Natural killer cell treated with Interleukin-12 subunit alpha and Interleukin-12 subunit beta and Interleukin-15 and Interleukin-18, amount 100 ng/mL, for 72 hours (primary cell): Measurements from ENCODE around the gene UPK3BL1. TPM values are rescaled to one million over a fixed set of nuclear protein-coding genes. Genes with fewer than 3 reads are reported as not detected.
"Not testable (repeated sequence)": the region's sequence is repeated elsewhere in the genome, so short reads cannot be mapped to it uniquely, and the experiment has no call there.

Source experiments
- ATAC-seq, 2 donors: fragments of 150-1000 bp; cut with Tn5 transposase in 1 of 2; sonication (Bioruptor Pico), chemical (Tn5 transposase) in 1 of 2; 2 replicates each; pipeline ENCODE4 v1.10.0; 2021
- DNase-seq: peaks from one replicate; pipeline ENCODE4 v3.0.0; 2022; ENCODE audit warnings: low spot score
- H3K27ac Mint-ChIP-seq, 2 donors: 1 replicate in 1 of 2; 2 replicates in 1 of 2; pipeline ENCODE4 v1.8.0; 2022; ENCODE audit warnings: mixed read lengths in 2 of 2, mild to moderate bottlenecking in 1 of 2, moderate library complexity in 1 of 2
- H3K27me3 Mint-ChIP-seq, 2 donors: 1 replicate in 1 of 2; 2 replicates in 1 of 2; pipeline ENCODE4 v1.8.0; 2022; ENCODE audit warnings: mixed read lengths in 2 of 2
- H3K36me3 Mint-ChIP-seq: one replicate; pipeline ENCODE4 v1.8.0; 2022; ENCODE audit warnings: mixed read lengths
- H3K4me1 Mint-ChIP-seq, 2 donors: 1 replicate in 1 of 2; 2 replicates in 1 of 2; pipeline ENCODE4 v1.8.0; 2022; ENCODE audit warnings: low read depth in 2 of 2, mixed read lengths in 2 of 2, mild to moderate bottlenecking in 1 of 2
- H3K4me3 Mint-ChIP-seq: one replicate; pipeline ENCODE4 v1.8.0; 2022; ENCODE audit warnings: mixed read lengths
- H3K9me3 Mint-ChIP-seq: 2 replicates; pipeline ENCODE4 v1.8.0; 2022; ENCODE audit warnings: mixed read lengths
- total RNA-seq, 2 donors: library from RNA; stranded (reverse); gene quantifications; one replicate each; pipeline ENCODE4 v1.2.3, GENCODE V29; 2022

Gene UPK3BL1
- total RNA-seq, 2 donors from 2014 or later, result 28.8 to 63.3 TPM

DNA sequence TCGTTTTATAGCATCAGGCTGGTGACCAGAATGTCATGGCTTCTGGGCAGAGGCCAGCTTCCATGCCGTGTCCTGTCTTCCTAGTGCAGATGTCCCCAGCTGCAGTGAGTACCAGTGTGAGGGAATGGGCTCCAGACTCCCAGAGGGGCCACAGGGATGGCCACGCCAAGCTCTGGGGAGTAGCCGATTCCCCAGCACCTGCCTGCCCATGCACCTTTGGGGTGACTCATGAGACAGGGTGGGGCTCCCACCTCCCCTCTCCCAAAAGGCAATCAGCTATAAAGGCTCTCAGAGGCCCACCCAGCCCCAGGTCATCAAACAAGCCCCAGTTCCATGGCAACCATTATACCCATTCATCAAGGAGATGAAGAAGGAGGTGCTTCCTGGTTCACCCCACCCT, 7.3 kb upstream of the UPK3BL1 start, which contains the start of gene SPDYE2B:
Gene SPDYE2B, plus strand, starts transcription at position 396 of the 400 bp plus-strand sequence. CDS start 2,030 bp downstream, outside the sequence.
- H3K4me1 Mint-ChIP-seq, H3K27ac Mint-ChIP-seq, H3K4me3 Mint-ChIP-seq, H3K9me3 Mint-ChIP-seq, H3K27me3 Mint-ChIP-seq, H3K36me3 Mint-ChIP-seq, DNase-seq: not testable (repeated sequence)
- ATAC-seq, result peak in 1 of 2 donors; percentile 54

GRCh38 chr7:102647813-102648212, 5.2 kb upstream of the UPK3BL1 start:
- H3K36me3 Mint-ChIP-seq, H3K9me3 Mint-ChIP-seq, DNase-seq, H3K4me3 Mint-ChIP-seq, H3K27me3 Mint-ChIP-seq, H3K4me1 Mint-ChIP-seq, H3K27ac Mint-ChIP-seq: not testable (repeated sequence)
- peak in 1 of 2 donors; percentile 28 for ATAC-seq

GRCh38 chr7:102643404-102643803, 813 bp upstream of the UPK3BL1 start:
- H3K4me1 Mint-ChIP-seq, H3K27me3 Mint-ChIP-seq, ATAC-seq, H3K9me3 Mint-ChIP-seq, DNase-seq, H3K36me3 Mint-ChIP-seq, H3K27ac Mint-ChIP-seq, H3K4me3 Mint-ChIP-seq: not testable (repeated sequence)

DNA sequence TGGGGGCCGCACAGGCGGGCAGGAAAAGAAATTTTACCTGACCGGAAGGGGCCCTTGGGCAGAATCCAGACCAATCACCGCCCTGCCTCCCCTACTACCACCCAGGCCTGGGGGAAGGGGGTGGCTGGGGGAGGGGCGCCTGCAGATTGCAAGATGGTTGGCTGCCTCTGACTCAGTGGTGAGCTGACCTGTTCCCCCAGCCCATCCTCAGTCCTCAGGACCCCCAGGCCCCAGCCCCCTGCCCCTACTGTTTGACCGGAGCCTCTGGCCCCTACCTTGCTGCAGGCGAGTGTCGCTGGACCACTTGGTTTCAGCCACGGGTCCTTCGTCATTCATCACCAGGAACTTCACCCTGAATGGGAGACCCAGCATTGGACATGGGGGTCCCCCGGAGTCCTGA, 3.7 kb downstream of the UPK3BL1 start:
- H3K36me3 Mint-ChIP-seq, H3K27me3 Mint-ChIP-seq, H3K9me3 Mint-ChIP-seq, H3K4me3 Mint-ChIP-seq, H3K4me1 Mint-ChIP-seq, H3K27ac Mint-ChIP-seq: not testable (repeated sequence)
- ATAC-seq (peak in 1 of 2 donors; percentile 3), DNase-seq (peak; percentile 40)

GRCh38 chr7:102636956-102637355, 5.6 kb downstream of the UPK3BL1 start:
- H3K4me1 Mint-ChIP-seq, DNase-seq, H3K4me3 Mint-ChIP-seq, H3K9me3 Mint-ChIP-seq, ATAC-seq, H3K36me3 Mint-ChIP-seq, H3K27me3 Mint-ChIP-seq, H3K27ac Mint-ChIP-seq: not testable (repeated sequence)

- H3K27ac Mint-ChIP-seq, ATAC-seq, DNase-seq, H3K36me3 Mint-ChIP-seq, H3K4me3 Mint-ChIP-seq, H3K9me3 Mint-ChIP-seq, H3K4me1 Mint-ChIP-seq, H3K27me3 Mint-ChIP-seq: not testable (repeated sequence)
Observed at GRCh38 chr7:102635354-102635753, 7.2 kb downstream of the UPK3BL1 start.

- DNase-seq, H3K9me3 Mint-ChIP-seq, H3K4me3 Mint-ChIP-seq, ATAC-seq, H3K27me3 Mint-ChIP-seq, H3K27ac Mint-ChIP-seq, H3K4me1 Mint-ChIP-seq, H3K36me3 Mint-ChIP-seq: not testable (repeated sequence)
Observed at GRCh38 chr7:102634299-102634698, 8.3 kb downstream of the UPK3BL1 start.

DNA sequence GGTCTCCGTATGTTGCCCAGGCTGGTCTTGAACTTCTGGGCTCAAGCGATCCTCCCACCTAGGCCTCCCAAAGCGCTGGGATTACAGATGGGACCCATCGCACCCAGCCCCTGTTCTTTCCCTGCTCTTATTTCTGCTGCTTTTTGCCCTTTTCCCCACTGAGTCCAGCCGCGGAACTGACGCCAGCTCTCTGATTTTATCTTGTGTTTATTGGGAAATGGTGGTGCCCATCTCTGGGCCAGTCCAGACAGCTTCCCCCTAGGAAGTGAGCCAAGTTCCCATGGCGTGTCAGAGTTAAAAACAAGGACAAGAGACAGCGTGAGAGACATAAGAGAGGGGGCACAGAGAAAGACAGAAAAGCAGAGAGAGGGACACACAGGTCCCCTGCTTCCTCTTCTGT, 12.0 kb downstream of the UPK3BL1 start:
- not testable (repeated sequence) for H3K27ac Mint-ChIP-seq, H3K27me3 Mint-ChIP-seq, ATAC-seq, H3K36me3 Mint-ChIP-seq, H3K9me3 Mint-ChIP-seq, H3K4me3 Mint-ChIP-seq, H3K4me1 Mint-ChIP-seq
- peak; percentile 15 for DNase-seq

GRCh38 chr7:102627271-102627904, 15.2 kb downstream of the UPK3BL1 start:
- not testable (repeated sequence) for H3K9me3 Mint-ChIP-seq, H3K4me3 Mint-ChIP-seq, H3K36me3 Mint-ChIP-seq, H3K4me1 Mint-ChIP-seq, ATAC-seq, H3K27me3 Mint-ChIP-seq, H3K27ac Mint-ChIP-seq, DNase-seq

- not testable (repeated sequence) for ATAC-seq, H3K27ac Mint-ChIP-seq, H3K36me3 Mint-ChIP-seq, H3K4me1 Mint-ChIP-seq, H3K4me3 Mint-ChIP-seq, DNase-seq, H3K9me3 Mint-ChIP-seq, H3K27me3 Mint-ChIP-seq
Observed at GRCh38 chr7:102618122-102618521, 24.5 kb downstream of the UPK3BL1 start.

DNA sequence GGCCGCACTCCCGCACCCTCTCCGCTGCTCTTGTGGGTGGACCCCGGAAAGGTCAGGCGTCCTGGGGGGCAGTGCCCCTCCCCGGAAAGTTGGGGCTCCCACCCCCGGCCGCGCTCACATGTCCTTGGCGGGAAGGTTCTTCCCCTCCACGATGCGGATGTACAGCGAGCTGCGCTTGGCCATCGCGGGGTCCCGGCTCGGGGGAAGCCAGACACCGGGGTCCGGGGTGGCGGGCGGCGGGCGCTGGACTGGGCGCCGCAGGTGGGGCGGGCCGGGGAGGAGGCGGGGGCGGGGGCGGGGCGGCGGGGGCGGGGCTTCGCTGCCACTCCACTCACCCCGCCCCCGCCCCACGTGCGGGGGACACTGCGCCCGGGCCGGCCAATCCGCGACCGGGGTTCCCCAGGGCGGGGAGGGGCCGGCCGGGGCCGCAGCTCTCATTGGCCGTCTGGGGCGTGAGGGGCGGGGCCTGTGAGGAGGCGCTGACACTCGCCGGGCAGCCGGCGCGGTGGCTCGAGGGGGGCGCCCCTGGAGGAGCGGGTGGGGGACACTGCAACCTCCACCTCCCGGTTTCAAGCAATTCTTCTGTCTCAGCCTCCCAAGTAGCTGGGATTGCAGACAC, 26.0 kb downstream of the UPK3BL1 start, which contains the start of gene RASA4:
Gene RASA4, minus strand, starts transcription at position 250 of the 619 bp plus-strand sequence. Its CDS starts 67 bp downstream, at position 183.
- H3K4me1 Mint-ChIP-seq, H3K9me3 Mint-ChIP-seq, H3K27me3 Mint-ChIP-seq, H3K27ac Mint-ChIP-seq, H3K36me3 Mint-ChIP-seq: not testable (repeated sequence)
- ATAC-seq, result peak; percentile 98 to 99
- H3K4me3 Mint-ChIP-seq, result peak within 1 kb of the TSS; percentile 39
- DNase-seq, result peak; percentile 65

- not testable (repeated sequence) for H3K27ac Mint-ChIP-seq, H3K4me1 Mint-ChIP-seq, H3K27me3 Mint-ChIP-seq, ATAC-seq, H3K9me3 Mint-ChIP-seq, H3K4me3 Mint-ChIP-seq, DNase-seq, H3K36me3 Mint-ChIP-seq
Observed at GRCh38 chr7:102615930-102616329, 26.7 kb downstream of the UPK3BL1 start.

DNA sequence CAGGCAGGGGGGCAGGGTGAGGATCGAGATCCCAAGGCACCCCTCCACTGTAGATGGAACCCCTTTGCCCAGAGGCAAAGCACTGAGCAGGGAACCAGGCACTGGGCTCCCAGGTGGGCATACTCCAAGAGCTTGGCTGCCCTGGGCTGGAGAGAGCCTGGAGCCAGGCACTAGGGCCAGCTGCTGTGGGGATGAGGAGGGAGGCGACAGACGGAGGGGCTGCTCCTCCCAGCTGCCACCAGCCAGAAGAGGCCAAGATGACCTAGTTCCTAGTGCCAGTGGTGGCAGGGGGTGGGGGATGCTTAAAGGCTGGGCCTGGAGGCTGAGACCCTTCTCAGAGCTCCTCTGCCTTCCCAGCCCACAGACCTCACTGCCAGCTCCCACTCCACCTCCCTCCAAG, 27.7 kb downstream of the UPK3BL1 start:
- not testable (repeated sequence) for H3K27me3 Mint-ChIP-seq, H3K4me3 Mint-ChIP-seq, H3K27ac Mint-ChIP-seq, H3K4me1 Mint-ChIP-seq, H3K36me3 Mint-ChIP-seq, ATAC-seq, DNase-seq, H3K9me3 Mint-ChIP-seq

DNA sequence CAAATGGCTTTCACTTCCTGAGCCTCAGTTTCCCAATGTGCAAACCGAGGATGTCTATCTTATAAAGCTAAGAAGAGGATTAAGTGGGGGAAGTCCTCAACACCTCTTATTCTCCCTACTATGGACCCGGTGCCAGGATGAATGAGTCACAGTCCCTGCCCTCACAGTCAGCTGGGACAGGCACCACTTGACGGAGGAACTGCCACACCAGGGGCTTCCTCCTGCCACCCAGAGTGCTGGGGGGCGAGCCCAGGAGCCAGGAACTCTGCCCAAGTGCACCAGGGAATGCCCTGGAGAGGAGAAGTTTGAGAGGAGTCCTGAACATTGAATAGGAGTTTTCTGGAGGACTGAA, 28.3 kb downstream of the UPK3BL1 start:
- H3K27ac Mint-ChIP-seq, H3K4me1 Mint-ChIP-seq, H3K4me3 Mint-ChIP-seq, ATAC-seq, H3K27me3 Mint-ChIP-seq, H3K36me3 Mint-ChIP-seq, H3K9me3 Mint-ChIP-seq, DNase-seq: not testable (repeated sequence)
